NB4 (cell line): ENCODE results near the gene NRARP.

Source experiments
- CTCF ChIP-seq: IDR thresholded peaks from one replicate; pipeline ENCODE4 v1.5.1; 2012; ENCODE audit warnings: low read depth, low read length
- POLR2A ChIP-seq: IDR thresholded peaks from 2 replicates; pipeline ENCODE4 v1.6.1; 2011; ENCODE audit warnings: mild to moderate bottlenecking; ENCODE audit not compliant: insufficient read length; ENCODE audit errors: extremely low read depth

- TF ChIP-seq CTCF (no peak), POLR2A (no peak)
Observed at GRCh38 chr9:137341227-137341626, 39.2 kb upstream of the NRARP start.
